ENCODE results near the gene RPL29. TPM values are rescaled to one million over a fixed set of nuclear protein-coding genes. Genes with fewer than 3 reads are reported as not detected.
A peak's percentile ranks its signal among the peaks of the same experiment; 100 is the strongest.

The RPL29 gene
- total and polyA plus RNA-seq, 2 of the 4 experiments (the other 2 are of a cell fraction) = 2,081 to 2,126 TPM

DNA sequence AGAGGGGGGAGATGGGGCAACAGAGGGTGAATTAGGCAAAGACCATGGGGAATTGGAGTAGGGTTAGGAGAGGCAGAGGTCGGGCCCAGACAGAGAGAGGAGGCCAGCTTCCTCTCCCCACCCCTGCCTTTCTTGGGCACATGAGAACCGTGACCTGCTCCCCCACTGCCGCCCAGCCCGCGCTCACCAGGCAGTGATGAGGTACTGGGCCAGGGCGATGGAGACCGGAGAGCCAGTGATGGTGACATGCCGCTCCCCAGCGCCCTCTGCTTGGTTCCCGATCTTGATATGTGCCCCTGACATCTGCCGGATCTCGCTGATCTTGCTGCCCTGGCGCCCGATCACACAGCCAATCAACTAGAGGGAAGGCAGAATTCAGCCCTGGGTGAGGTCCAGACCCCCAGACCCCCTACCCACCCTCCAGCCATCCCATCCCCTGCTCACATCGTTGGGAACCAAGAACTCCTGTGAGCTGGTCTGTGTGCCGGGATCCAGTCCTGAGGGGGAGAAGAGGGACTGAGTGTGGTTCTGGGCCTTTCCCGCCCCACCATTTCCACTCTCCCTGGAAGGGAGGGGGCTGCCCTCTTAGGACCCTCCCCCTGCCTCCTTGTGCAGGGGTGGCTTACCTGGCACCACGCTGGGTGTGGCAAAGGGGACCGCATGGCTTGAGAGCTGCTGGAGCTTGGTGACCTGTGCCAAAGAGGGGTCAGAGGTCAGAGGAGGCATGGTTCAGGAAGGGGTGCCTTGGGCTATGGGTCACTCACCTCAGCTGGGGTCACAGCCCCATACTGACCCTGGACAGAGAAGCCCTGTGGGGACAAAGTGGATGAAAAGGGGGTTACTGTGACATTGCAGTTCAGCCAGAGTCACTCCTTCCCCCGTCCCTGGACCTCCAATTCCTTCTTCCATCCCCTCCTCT lies 36.8 kb downstream of the RPL29 start:
- no peak overlapping the region for H2AK5ac ChIP-seq (ENCODE audit: low read depth, low read length)
- H3K9me3 ChIP-seq (ENCODE audit: control insufficient read depth, insufficient read depth, low read length) = no peaks in the 10 kb centered on the region
- dilution Hi-C loops (cut with HindIII; ENCODE audit: low sequenced_read_pairs, unreplicated experiment) = no loop called here
- BruUV-seq (replicated peaks) = no TSS peak
- no peak overlapping the region for H3K18ac ChIP-seq (ENCODE audit: low read depth, low read length)
- H4K91ac ChIP-seq (ENCODE audit: insufficient read depth, low read depth, low read length) = no peak overlapping the region
- H3K27me3 ChIP-seq (ENCODE audit: control insufficient read depth, insufficient read depth, low read length) = no peaks in the 10 kb centered on the region
- no peak for TF ChIP-seq POLR2A (IDR thresholded peaks at IDR 0.05; ENCODE audit: low read depth, low read length)
- no peak for TF ChIP-seq RFX5 (IDR thresholded peaks at IDR 0.05; ENCODE audit: low read depth, low read length)
- no peak for TF ChIP-seq BHLHE40 (IDR thresholded peaks at IDR 0.05; ENCODE audit: low read depth, low read length)
- TF ChIP-seq RAD21 (IDR thresholded peaks at IDR 0.05; ENCODE audit: low read length) = no peak
- TF ChIP-seq MAFK (IDR thresholded peaks at IDR 0.05; ENCODE audit: low read depth, low read length) = no peak
- peaks cover 8 to 24% of the 10 kb centered on the region in 2 experiments for H3K79me1 ChIP-seq (ENCODE audit: low read depth in 1 of 2, low read length in 2 of 2)
- H2BK15ac ChIP-seq (ENCODE audit: low read depth, low read length) = no peak overlapping the region
- peaks cover 4% of the 10 kb centered on the region for H3K4me1 ChIP-seq (ENCODE audit: control insufficient read depth, insufficient read depth, low read length)
- intact Hi-C loops (cut with micrococcal nuclease) = no loop called here
- peaks cover 20% of the 10 kb centered on the region; the same call in 1 of the 2 replicates for H4K20me1 ChIP-seq (ENCODE audit: insufficient read depth, low read length)
- H2BK120ac ChIP-seq (ENCODE audit: low read depth, low read length) = no peak overlapping the region
- H3K4me2 ChIP-seq (ENCODE audit: low read depth, low read length) = no peak overlapping the region
- no peak overlapping the region for H3K4ac ChIP-seq (ENCODE audit: low read depth, low read length)
- ATAC-seq (ENCODE audit: low read depth) (no peak), DNase-seq (no peak)
- no peak overlapping the region for H3K23ac ChIP-seq (ENCODE audit: low read depth, low read length)
- H3K14ac ChIP-seq (replicated peaks; ENCODE audit: low read depth, low read length) = no peak overlapping the region
- H3K9me1 ChIP-seq (ENCODE audit: insufficient read depth, low read length) = peaks cover 2% of the 10 kb centered on the region; the same call in 1 of the 2 replicates
- H3K4me3 ChIP-seq (ENCODE audit: insufficient read depth, low read depth, low read length) = no peak overlapping the region
- no peak overlapping the region for H3K9ac ChIP-seq (ENCODE audit: low read depth, low read length)
- POLR2A ChIA-PET (ENCODE audit: unreplicated experiment) = no interaction called here
- CTCF ChIA-PET = no interaction called here
- 95% methylated on average over 11 of the region's 20 CpGs; no CpG with 5 or more reads in 1 of the 2 experiments for WGBS, 2 experiments (ENCODE audit: extremely low coverage in 2 of 2, insufficient read length in 1 of 2)
- in situ Hi-C loops (cut with MboI; ENCODE audit: low sequenced_read_pairs) = loop anchor here (25.0 kb wide), 1 partner anchor 1622 kb away; the partner anchor contains the start of genes RASSF1, TUSC2 and ZMYND10
- no peak overlapping the region for H2BK5ac ChIP-seq (ENCODE audit: low read depth, low read length, poor library complexity, severe bottlenecking)
- peak overlapping the region; percentile 19 for H2AK9ac ChIP-seq (replicated peaks; ENCODE audit: low read depth, low read length, poor library complexity)
- no peak overlapping the region for H3K56ac ChIP-seq (ENCODE audit: extremely low read depth, insufficient read depth, low read length)
- no peak overlapping the region for H4K8ac ChIP-seq (ENCODE audit: low read depth in 2 of 2, low read length in 2 of 2)
- H3K36me3 ChIP-seq (ENCODE audit: control insufficient read depth, insufficient read depth, low read length) = peaks cover 32% of the 10 kb centered on the region
- no peak overlapping the region for H2AFZ ChIP-seq (replicated peaks; ENCODE audit: low read length, poor library complexity)
- no peak overlapping the region for H3K27ac ChIP-seq (ENCODE audit: insufficient read depth, low read length)
- H2BK20ac ChIP-seq (ENCODE audit: low read depth, low read length) = no peak overlapping the region
- no peak overlapping the region for H4K5ac ChIP-seq (ENCODE audit: low read depth, low read length)

All from IMR-90 (cell line).